Muscle of back (tissue), 13 donors: Measurements from ENCODE around the gene POLD4. TPM values are rescaled to one million over a fixed set of nuclear protein-coding genes. Genes with fewer than 3 reads are reported as not detected.
"Not testable (repeated sequence)": the region's sequence is repeated elsewhere in the genome, so short reads cannot be mapped to it uniquely, and the experiment has no call there.

Experiments
- DNase-seq, 3 donors: peaks; one replicate each; pipeline versions ENCODE4 v3.0.0 to v3.0.0-alpha.2; 2013
- long read RNA-seq, 9 donors: transcript quantifications; one replicate each; lab custom pipeline, GENCODE V29; 2026
- polyA plus RNA-seq, 10 donors: library from polyadenylated mRNA; unstranded; fragments of 120-200 nt; gene quantifications; one replicate each; pipeline ENCODE4 v1.2.1, GENCODE V29; 2013; ENCODE audit not compliant: insufficient read length in 10 of 10

Gene POLD4
- polyA plus RNA-seq = 10 to 100 TPM; 19.2 to 33.1 (median 25.3) TPM
- long read RNA-seq, donor 1, transcript POLD4-205 (4 exons, 1,486 nt) = minor isoform, 7 of 27 reads
- long read RNA-seq, donor 1, transcript POLD4-201 (4 exons, 918 nt) = major isoform, 18 of 27 reads
- long read RNA-seq, donor 1, partial matches to known transcripts = 0 of 27 reads
- long read RNA-seq, donor 1, other reads (novel, unspliced or antisense) = 0 of 27 reads
- long read RNA-seq, donor 2, transcript POLD4-205 (4 exons, 1,486 nt) = major isoform, 13 of 23 reads
- long read RNA-seq, donor 2, transcript POLD4-201 (4 exons, 918 nt) = minor isoform, 9 of 23 reads
- long read RNA-seq, donor 2, partial matches to known transcripts = 0 of 23 reads
- long read RNA-seq, donor 2, other reads (novel, unspliced or antisense) = 0 of 23 reads
- long read RNA-seq, donor 3 = 0 reads
- long read RNA-seq, donor 4, transcript POLD4-205 (4 exons, 1,486 nt) = major isoform, 7 of 18 reads
- long read RNA-seq, donor 4, partial matches to known transcripts = 0 of 18 reads
- long read RNA-seq, donor 4, other reads (novel, unspliced or antisense) = 0 of 18 reads
- long read RNA-seq, donor 5, transcript POLD4-205 (4 exons, 1,486 nt) = minor isoform, 7 of 28 reads
- long read RNA-seq, donor 5, transcript POLD4-201 (4 exons, 918 nt) = major isoform, 13 of 28 reads
- long read RNA-seq, donor 5, partial matches to known transcripts = 0 of 28 reads
- long read RNA-seq, donor 5, other reads (novel, unspliced or antisense) = 0 of 28 reads
- long read RNA-seq, donor 6, transcript POLD4-201 (4 exons, 918 nt) = major isoform, 11 of 17 reads
- long read RNA-seq, donor 6, partial matches to known transcripts = 0 of 17 reads
- long read RNA-seq, donor 6, other reads (novel, unspliced or antisense) = 0 of 17 reads
- long read RNA-seq, donor 7, transcript POLD4-205 (4 exons, 1,486 nt) = major isoform, 7 of 18 reads
- long read RNA-seq, donor 7, transcript POLD4-201 (4 exons, 918 nt) = major isoform, 7 of 18 reads
- long read RNA-seq, donor 7, partial matches to known transcripts = 0 of 18 reads
- long read RNA-seq, donor 7, other reads (novel, unspliced or antisense) = 0 of 18 reads
- long read RNA-seq, donor 8, transcript POLD4-205 (4 exons, 1,486 nt) = major isoform, 8 of 11 reads
- long read RNA-seq, donor 8, partial matches to known transcripts = 0 of 11 reads
- long read RNA-seq, donor 8, other reads (novel, unspliced or antisense) = 0 of 11 reads
- long read RNA-seq, donor 9, partial matches to known transcripts = 0 of 3 reads
- long read RNA-seq, donor 9, other reads (novel, unspliced or antisense) = 0 of 3 reads

DNA sequence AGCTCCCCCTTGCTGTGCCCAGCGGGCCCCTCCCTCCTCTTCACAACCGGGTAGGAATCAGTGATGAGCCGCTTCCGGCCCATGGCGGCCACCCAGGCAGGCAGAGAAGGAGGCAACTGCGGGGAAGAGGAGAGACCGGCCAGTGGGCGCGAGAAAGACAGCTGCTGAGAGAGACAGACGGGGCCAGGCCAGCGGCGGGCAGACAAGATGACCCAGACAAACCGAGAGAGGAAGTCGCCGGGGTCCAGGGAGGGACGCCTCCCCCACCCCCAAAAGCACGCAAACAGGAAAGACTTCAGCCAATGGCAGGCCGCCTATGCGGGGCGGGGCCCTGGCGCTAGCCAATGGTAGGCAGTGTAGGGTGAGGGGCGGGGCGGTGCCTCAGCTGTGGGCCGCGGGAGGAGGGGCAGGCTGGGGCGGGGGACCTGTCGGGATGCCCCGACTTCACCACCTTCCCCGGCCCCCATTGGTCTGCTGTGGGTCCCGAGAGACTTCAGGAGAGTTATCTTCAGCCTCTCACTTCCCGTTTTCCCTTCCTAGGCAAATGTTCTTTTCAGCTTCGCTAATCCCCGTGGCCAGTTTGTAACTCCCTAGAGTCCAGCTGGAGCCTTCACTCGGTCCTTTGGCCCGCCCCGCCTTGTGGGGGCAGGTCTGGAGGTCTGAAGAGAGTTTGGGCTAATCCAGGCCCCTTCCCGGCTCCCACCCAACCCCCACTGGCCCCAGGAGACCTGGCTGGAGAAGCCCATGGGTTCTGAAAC is at the start of gene POLD4:
Gene POLD4, minus strand, starts transcription at position 230 of the 758 bp plus-strand sequence. Its CDS starts 147 bp downstream, at position 83.
- peak; percentile 94 to 98 (median 96) for DNase-seq

DNA sequence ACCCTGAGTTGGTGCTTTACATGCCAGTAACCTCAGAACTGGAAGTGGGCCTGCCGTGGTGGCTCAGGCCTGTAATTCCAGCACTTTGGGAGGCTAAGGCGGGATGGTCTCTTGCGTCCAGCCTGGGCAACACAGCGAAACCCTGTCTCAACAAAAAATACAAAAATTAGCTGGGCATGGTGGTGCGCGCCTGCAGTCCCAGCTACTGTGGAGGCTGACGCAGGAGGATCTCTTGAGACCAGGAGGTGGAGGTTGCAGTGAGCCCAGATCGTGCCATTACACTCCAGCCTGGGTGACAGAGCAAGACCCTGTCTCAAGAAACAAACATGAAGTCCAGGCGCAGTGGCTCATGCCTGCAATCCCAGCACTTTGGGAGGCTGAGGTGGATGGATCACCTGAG is 49.7 kb upstream of the POLD4 start:
- not testable (repeated sequence) for DNase-seq

DNA sequence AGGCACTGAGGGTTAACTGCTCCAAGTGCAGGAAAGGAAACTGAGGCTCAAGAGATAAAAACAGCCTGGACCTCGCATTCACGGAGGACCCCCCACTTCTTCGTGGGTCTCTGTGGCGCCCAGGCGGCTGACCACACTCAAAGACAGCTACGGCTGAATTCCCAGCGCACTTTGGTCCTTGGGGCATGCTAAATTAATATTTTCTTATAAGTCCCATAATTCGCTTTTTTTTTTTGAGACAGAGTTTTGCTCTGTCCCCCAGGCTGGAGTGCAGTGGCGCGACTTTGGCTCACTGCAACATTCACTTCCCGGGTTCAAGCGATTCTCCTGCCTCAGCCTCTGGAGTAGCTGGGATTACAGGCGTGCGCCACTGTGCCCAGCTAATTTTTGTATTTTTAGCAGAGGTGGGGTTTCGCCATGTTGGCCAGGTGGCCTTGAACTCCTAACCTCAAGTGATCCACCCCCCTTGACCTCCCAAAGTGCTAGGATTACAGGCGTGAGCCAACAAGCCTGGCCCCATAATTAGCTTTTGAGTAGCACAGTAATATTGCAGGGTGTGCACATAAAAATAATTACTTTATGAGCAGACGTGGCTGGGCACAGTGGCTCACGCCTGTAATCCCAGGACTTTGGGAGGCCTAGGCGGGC is 49.0 kb upstream of the POLD4 start:
- not testable (repeated sequence) for DNase-seq

DNA sequence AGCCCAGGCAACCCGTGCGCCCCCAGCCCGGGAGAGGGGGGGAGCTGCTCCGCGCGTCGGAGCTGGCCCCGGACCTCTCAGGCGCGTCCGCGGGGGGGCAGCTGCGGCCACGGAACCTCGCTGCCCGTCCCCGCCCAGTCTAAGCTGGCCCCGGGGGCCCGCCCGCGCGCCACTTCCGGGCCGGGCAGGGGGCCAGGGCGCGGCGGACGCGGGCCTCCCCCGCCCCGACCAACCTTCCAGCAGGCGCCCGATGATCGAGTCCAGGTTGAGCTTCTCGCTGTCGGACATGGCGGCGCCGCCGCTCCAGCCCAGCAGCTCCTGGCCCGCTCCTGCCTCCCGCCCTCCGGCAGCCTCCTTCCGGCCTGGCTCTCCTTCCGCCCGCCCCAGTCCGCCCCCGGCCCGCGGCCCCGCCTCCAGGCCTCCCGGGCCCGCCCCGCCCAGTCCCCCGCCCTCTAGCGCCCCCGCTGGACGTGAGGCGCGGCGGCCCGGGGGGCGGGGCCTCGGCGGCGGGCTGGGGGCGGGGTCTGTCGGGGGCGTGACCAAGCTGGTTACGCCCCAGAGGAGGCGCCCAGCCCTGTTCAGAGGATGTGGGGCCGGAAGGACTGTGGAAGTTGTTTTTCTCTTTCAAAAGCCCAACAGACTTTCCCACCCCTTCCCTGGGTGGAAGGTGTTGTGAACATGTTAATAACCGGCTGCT is 48.3 kb upstream of the POLD4 start, which contains the start of gene PPP1CA:
Gene PPP1CA, minus strand, starts transcription at position 364 of the 697 bp plus-strand sequence. Its CDS starts 76 bp downstream, at position 288.
- peak; percentile 90 to 95 (median 91) for DNase-seq

DNA sequence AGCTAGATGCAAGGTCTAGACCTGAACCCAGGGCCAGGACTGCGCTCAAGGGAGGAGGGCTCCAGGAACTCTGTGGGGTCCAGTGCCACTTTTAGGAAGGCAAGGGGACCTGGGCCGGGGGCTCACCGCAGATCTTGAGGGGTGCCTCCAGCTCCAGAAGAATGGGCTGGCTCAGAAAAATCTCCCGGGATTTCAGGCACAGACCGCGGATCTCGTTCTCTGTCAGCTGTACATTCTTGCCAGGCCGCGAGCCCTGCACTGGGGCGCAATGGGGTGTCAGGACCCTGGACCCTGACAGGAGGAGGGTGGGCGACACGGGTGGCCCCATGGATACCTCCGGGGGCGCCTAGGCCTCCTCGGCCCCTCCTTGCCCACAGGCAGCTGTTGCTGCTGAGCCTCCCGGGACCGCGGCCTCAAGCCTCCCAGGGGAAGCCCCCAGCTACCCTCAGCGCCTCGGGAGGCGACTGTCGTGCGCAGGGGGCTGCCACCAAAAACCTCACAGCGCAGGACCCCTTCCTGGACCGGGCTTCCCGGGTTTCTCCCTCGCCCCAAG is 47.7 kb upstream of the POLD4 start:
- DNase-seq = no peak

DNA sequence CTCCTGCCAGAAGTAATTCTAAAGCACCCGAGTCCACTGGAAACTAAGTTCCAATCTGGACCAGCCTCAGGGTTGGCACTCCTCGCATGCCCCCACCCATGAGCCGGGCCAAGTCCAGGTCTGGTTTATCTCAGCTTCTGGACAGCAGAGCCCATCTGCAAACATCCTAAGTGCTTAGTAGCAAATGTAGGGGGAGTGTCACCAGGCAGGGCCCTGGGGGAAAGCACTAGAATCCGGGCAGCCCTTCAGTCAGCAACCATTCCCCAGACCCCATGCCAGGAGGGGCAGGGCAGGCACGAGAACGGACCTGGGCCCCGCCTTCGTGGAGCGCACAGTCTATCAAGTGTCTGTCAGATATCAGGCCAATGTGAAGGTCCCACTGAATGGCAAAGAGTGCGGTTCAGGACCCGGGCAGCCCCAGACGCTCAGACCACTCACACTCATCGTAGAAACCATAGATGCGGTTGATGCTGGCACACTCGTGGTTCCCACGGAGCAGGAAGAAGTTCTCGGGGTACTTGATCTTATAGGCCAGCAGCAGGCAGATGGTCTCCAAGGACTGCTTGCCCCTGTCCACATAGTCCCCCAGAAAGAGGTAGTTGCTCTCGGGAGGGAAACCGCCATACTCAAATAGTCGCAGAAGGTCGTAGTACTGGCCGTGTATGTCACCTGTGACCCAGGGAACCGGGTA is 47.0 kb upstream of the POLD4 start:
- DNase-seq = no peak

DNA sequence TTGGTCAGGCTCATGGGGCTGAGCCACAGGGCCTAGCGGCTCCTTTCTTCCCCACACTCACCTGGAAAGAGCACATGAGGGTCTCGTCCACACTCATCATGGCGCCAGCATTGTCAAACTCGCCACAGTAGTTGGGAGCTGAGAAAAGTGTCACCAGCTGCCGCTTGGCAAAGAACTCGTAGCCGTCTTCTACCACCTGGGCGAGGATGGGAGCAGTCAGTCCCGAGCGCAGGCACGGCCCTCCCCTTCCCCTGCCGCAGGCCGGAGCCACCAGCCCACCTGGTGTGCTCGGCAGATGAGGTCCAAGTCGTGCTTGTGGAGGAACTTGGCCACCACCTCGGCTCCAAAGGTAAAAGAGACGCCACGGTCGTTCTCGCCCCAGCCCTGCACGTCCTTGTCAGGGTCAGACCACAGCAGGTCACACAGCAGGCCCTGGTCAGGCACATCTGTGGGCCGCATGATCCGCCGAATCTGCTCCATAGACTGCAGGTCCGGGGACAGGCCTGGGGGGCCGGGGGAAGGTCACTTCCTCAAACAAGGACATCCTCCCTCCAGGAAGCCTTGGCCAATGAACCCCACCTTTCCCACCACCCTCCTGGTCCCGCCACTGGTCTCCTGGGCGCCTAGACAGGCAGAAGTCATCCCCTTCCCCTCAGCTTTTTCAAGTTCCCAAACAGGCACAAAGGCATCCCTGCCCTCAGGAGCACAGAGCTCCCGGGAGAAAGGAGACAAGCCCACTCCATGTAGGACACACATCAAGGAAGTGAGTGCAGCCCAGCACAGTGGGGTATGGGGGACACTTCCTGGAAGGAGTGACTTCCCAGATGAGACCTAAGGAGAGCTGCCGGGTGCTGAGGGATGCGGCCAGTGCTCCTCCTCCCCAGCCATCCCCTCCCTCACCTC is 45.6 kb upstream of the POLD4 start:
- no peak for DNase-seq

DNA sequence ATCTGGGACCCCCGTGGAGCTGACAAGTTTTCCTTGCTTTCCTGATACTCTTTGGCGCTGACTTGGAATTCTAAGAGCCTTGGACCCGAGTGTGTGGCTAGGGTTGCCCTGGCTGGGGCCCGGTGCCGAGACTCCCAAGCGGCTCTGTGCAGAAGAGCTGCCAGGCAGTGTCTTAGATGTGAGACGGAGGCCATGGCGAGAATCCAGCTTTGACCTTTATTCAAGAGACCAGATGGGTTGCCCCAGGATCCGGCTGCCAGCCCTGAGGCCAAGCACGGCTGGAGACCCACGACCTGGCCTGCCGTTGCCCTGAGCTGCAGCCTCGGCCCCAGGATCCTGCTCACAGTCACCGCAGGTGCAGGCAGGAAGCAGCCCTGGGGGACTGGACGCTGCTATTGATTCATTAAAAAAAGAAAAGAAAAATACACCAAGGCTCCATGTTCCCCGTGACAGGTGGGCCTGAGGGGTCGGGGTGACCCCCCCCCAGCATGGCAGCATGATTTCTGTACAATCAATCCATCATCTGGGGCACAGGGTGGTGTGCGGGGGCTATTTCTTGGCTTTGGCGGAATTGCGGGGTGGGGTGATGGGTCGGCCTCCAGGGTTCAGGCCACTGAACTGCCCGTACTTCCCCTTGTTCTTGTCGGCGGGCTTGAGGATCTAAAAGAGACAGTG is 44.8 kb upstream of the POLD4 start:
- DNase-seq = no peak

DNA sequence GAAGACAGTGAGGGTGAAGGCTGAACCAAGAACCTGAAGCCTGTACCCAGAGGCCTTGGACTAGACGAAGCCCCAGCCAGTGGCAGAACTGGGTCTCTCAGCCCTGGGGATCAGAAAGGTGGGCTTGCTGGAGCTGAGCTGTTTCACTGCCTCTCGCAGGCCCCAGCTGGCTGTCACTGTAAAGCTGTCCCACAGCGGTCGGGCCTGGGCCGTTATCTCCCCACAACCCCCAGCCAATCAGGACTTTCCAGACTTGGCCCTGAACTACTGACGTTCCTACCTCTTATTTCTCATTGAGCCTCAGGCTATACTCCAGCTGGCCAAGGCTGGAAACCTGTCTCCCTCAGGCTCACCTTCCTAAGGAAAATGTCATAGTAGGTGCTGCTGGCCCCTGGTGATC is 44.2 kb upstream of the POLD4 start:
- peak in 1 of 3 donors; percentile 43 for DNase-seq

DNA sequence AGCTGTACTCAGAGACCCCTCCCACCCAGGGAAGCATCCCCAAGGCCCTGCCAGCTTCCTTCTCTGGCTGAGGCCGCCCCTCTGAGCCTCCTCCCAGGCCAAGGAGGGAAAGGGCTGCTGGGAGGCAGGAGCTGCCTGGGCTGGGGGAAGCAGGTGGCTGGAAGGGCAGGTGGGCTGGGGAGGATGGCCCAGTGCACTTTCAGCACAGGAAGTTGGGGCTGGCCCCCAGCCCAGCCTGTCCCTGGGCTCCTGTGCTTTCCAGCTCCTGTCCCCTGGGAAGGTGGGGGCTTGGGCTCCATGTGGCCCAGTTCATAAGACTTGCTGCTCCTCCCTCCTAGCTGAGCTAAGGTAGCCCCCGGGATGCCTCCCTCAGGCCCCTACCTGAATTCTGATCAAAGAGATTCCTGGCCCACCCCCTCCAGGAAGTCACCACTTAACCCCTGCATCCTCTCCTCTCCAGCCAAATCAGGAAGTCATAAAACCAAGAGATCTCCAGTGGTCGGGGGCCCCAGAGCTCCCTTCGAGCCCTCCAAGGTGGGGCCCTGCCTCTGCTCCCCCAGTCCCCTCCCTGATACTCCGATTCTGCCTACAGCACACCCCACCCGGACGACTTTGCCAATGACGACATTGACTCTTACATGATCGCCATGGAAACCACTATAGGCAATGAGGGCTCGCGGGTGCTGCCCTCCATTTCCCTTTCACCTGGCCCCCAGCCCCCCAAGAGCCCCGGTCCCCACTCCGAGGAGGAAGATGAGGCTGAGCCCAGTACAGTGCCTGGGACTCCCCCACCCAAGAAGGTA is 43.4 kb upstream of the POLD4 start:
- DNase-seq = peak in 1 of 3 donors; percentile 52

DNA sequence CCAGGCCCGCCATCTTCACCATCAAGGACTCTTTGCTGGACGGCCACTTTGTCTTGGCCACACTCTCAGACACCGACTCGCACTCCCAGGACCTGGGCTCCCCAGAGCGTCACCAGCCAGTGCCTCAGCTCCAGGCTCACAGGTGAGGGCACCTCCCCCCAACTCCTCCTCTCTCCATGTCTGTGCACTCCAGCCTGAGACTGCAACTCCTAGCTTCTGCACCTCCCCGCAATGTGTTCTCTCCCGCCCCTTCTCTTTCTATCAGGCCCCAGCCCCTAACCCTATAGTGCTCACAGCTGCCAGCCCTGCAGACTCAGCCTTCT is 42.9 kb upstream of the POLD4 start:
- no peak for DNase-seq

DNA sequence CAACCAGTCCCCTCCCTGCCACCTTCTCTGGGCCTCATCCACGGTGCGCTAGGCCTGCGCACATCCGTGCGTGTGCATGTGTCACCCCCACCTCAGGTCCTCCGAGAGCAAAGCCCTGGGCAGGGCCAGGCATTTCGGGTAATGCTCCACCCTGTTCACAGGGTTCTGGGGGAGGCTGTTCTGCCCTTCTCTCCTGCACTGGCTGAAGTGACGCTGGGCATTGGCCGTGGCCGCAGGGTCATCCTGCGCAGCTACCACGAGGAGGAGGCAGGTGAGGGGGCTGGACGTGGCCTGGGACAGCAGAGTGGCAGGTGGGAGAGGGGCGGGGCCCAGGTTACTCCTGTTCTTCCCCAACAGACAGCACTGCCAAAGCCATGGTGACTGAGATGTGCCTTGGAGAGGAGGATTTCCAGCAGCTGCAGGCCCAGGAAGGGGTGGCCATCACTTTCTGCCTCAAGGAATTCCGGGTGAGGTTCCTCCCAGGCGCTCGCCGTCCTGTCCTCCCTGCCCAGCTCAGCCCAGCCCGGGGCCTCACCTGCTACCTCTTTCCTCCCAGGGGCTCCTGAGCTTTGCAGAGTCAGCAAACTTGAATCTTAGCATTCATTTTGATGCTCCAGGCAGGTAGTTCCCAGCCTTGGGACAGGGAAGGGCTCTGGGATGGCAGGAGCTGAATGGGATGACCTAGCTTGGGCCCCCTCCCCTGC is 42.4 kb upstream of the POLD4 start:
- no peak for DNase-seq

DNA sequence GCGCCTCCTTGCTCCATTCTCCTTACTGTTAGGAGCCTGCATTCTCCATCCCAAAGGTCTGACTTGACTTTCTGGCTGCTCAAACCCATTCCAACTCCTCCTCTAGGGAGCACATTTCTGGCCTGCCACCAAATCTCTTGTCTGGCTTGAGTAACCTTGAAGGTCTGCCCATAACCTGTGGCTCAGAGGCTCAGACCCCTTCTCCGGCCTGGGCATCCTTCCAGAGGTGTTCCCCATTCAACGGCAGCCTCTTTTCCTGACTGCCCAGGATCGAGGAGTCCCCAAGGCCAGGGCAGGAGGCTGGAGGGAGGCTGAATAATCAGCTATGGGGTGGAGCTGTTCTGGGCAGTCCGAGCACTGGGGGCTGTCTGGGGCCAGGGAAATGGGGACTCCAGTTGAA is 40.6 kb upstream of the POLD4 start:
- DNase-seq = no peak

DNA sequence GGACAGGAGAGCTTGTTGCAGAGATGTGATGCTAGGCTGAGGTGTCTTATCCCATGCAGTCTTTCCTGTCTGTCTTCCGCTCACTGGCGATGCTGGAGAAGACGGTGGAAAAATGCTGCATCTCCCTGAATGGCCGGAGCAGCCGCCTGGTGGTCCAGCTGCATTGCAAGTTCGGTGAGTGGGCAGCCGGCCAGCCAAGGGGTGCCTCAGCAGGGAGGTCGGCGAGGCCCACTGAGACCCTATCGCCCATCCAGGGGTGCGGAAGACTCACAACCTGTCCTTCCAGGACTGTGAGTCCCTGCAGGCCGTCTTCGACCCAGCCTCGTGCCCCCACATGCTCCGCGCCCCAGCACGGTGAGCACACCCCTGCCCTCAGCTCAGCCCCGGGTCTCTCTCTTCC is 40.1 kb upstream of the POLD4 start:
- DNase-seq = no peak

DNA sequence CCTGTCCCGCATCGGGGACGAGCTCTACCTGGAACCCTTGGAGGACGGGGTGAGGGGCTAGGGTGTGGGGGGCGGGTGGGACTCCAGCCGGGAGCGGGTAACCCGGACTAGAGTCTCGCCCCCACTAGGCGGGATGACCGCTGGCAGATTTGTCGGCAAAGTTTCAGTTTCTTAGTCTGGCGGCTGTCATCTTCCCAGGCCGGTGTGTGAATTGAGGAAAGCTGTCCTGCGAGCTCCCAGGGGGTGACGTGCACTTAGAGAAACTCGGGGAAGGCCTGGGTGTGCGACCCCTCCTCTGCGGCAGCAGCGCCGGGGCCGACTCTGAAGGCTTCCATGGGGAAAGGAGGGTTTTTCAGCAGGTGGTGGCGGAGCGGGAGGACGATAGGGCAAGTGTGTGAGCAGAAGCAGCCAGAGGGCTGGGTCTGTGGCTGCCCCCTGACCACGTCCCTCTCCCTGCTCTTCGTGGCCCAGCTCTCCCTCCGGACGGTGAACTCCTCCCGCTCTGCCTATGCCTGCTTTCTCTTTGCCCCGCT is 38.9 kb upstream of the POLD4 start:
- no peak for DNase-seq
